Prostate gland (tissue), 2 donors: ENCODE measurements around the gene OR9K2. TPM values are rescaled to one million over a fixed set of nuclear protein-coding genes. Genes with fewer than 3 reads are reported as not detected.

Source experiments
- DNase-seq: peaks from one replicate; pipeline ENCODE4 v3.0.0-alpha.2; 2019; ENCODE audit warnings: low spot score
- H3K27ac ChIP-seq, 2 donors: fragments of 200-600 bp; sonication (generic); 2 replicates each; pipeline ENCODE4 v1.5.1; 2017 to 2019
- H3K27me3 ChIP-seq: fragments of 200-600 bp; sonication (generic); replicated peaks from 2 replicates; pipeline ENCODE4 v1.5.1; 2019; ENCODE audit not compliant: insufficient read depth
- H3K36me3 ChIP-seq, 2 donors: fragments of 200-600 bp; sonication (generic); 1 replicate in 1 of 2; 2 replicates in 1 of 2; pipeline versions ENCODE4 v1.5.1 to v1.8.1; 2017 to 2019
- H3K4me1 ChIP-seq: fragments of 200-600 bp; sonication (generic); replicated peaks from 2 replicates; pipeline ENCODE4 v1.5.1; 2019
- H3K4me3 ChIP-seq, 2 donors: fragments of 200-600 bp; sonication (generic); 2 replicates each; pipeline ENCODE4 v1.5.1; 2017 to 2019
- H3K9me3 ChIP-seq: fragments of 200-600 bp; sonication (generic); 2 replicates; pipeline ENCODE4 v1.5.1; 2017
- POLR2A ChIP-seq: fragments of 450-650 bp; IDR thresholded peaks from one replicate; pipeline ENCODE4 v1.6.1; 2016; ENCODE audit warnings: antibody characterized with exemption, mild to moderate bottlenecking
- POLR2AphosphoS5 ChIP-seq: sonication (generic); formaldehyde crosslinking; IDR thresholded peaks from one replicate; pipeline ENCODE4 v1.6.1; 2017; ENCODE audit warnings: antibody characterized with exemption
- WGBS: methylation state at CpG from one replicate; pipeline ENCODE4 v1.1.5; 2018; 5-methylcytosine and 5-hydroxymethylcytosine counted together
- intact Hi-C: fragments of 100-400 bp; cut with DNase I; formaldehyde crosslinking; loops from one replicate; pipeline ENCODE4 v1.14.2; 2022
- total RNA-seq, 2 donors: library from RNA; depleted of rRNA; stranded (reverse); fragments of >200 nt; gene quantifications; one replicate each; pipeline ENCODE4 v1.1.0, GENCODE V29; 2016
- TF ChIP-seq, protein P1 (sequence below), 4 experiments: fragments of 200-600 bp in 2 of 4; fragments of 450-650 bp in 2 of 4; sonication (generic) in 2 of 4; IDR thresholded peaks; 1 replicate in 3 of 4; 2 replicates in 1 of 4; pipeline ENCODE4 v1.5.1; 2016 to 2019; ENCODE audit warnings: antibody characterized with exemption in 4 of 4, mild to moderate bottlenecking in 2 of 4, moderate library complexity in 2 of 4

Gene OR9K2
- total RNA-seq, 2 donors from 2014 or later = not detected

DNA sequence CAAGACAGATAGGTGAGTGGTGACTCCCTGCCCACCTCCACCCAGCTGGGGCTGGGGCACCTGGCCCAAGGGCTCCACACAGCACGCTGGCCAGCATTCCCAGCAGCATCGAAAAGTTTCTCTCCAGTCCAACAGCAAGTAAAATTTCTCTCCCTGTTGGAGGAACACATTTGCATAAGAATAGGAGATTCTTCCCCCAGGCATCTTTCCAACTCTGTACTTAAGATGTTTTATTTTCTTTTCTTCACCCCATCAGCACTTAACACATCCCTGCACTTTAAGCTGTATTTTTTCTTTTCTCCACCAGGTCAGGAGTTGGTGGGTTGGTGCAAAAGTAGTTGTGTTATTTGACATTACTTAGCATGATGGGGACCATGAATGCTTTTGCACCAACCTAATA lies 47.2 kb downstream of the OR9K2 start:
- DNase-seq = no peak
- Histone ChIP-seq H3K9me3 (no peaks in the 10 kb centered on the region), H3K4me3 (no peak overlapping the region), H3K27ac (no peak overlapping the region), H3K27me3 (no peaks in the 10 kb centered on the region), H3K4me1 (no peaks in the 10 kb centered on the region), H3K36me3 (no peaks in the 10 kb centered on the region)
- intact Hi-C loops = no loop called here
- TF ChIP-seq POLR2AphosphoS5 = no peak
- TF ChIP-seq POLR2A = no peak
- TF ChIP-seq, protein P1, sequence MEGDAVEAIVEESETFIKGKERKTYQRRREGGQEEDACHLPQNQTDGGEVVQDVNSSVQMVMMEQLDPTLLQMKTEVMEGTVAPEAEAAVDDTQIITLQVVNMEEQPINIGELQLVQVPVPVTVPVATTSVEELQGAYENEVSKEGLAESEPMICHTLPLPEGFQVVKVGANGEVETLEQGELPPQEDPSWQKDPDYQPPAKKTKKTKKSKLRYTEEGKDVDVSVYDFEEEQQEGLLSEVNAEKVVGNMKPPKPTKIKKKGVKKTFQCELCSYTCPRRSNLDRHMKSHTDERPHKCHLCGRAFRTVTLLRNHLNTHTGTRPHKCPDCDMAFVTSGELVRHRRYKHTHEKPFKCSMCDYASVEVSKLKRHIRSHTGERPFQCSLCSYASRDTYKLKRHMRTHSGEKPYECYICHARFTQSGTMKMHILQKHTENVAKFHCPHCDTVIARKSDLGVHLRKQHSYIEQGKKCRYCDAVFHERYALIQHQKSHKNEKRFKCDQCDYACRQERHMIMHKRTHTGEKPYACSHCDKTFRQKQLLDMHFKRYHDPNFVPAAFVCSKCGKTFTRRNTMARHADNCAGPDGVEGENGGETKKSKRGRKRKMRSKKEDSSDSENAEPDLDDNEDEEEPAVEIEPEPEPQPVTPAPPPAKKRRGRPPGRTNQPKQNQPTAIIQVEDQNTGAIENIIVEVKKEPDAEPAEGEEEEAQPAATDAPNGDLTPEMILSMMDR (IDR thresholded peaks at IDR 0.05) = no peak
- 75% methylated on average over 2 of the region's 2 CpGs for WGBS

Other genes starting within 250 kb of the OR9K2 start
- gene TESPA1, start 141.6 kb upstream of the OR9K2 start, total RNA-seq = 1 to 10 TPM in 1 of 2 donors, under 1 TPM in 1; 0.41 to 6.1 TPM
- gene NEUROD4, start 106.4 kb upstream of the OR9K2 start, total RNA-seq = under 1 TPM in 1 of 2 donors, not detected in 1; 0.11 TPM
- not detected for gene OR10A7, start 94.6 kb downstream of the OR9K2 start, total RNA-seq
- not detected for gene OR6C74, start 118.2 kb downstream of the OR9K2 start, total RNA-seq
- gene OR6C6, start 170.2 kb downstream of the OR9K2 start, total RNA-seq = not detected
- gene OR6C1, start 187.9 kb downstream of the OR9K2 start, total RNA-seq = not detected
- gene OR6C3, start 204.3 kb downstream of the OR9K2 start, total RNA-seq = not detected
- not detected for gene OR6C75, start 236.6 kb downstream of the OR9K2 start, total RNA-seq